ENCODE data around the gene GTF2F2.

DNA sequence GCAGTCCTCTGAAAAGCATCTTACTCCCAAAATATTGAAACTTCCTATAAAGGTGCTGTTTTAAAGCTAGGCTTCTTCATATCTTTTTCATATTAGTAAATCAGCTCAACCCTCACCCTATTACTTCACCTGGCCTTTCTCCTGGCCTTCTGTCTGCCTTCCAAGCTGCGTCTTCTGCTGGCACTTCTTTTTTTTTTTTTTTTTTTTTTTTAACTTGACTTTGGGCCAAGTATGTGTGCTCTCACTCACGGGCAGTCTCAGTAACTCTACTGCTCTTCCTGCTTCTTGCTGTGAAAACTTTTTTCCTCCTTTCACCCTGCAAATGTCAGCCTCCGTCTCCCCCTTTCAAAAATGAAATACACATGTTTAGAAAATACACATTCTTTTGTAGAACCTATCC, 121.8 kb downstream of the GTF2F2 start:
- no peak for TF ChIP-seq POLR2AphosphoS5 (IDR thresholded peaks at IDR 0.05; ENCODE audit: low read depth, low read length)
- TF ChIP-seq POLR2A (IDR thresholded peaks at IDR 0.05; ENCODE audit: low read depth, low read length): no peak
- no peak for TF ChIP-seq TAF1 (IDR thresholded peaks at IDR 0.05; ENCODE audit: low read depth, low read length)
- no peak for TF ChIP-seq PAX5 (IDR thresholded peaks at IDR 0.05; ENCODE audit: insufficient read depth, low read length, severe bottlenecking)
- no peak for TF ChIP-seq SPI1 (IDR thresholded peaks at IDR 0.05; ENCODE audit: low read depth, low read length)
- no peak for TF ChIP-seq POU2F2 (IDR thresholded peaks at IDR 0.05; ENCODE audit: low read depth, low read length)
